Measurements from ENCODE around the gene LGR6.

LGR6 gene

GRCh38 chr1:202150187-202150586 lies 43.4 kb upstream of the LGR6 start:
- Histone ChIP-seq H3K36me3 (replicated peaks; ENCODE audit: low read depth, low read length) (peaks cover 3% of the 10 kb centered on the region), H3K27me3 (ENCODE audit: low read depth, low read length) (no peaks in the 10 kb centered on the region), H4K20me1 (ENCODE audit: insufficient read depth, low read length) (no peaks in the 10 kb centered on the region), H3K79me2 (ENCODE audit: low read length) (no peaks in the 10 kb centered on the region), H3K27ac (ENCODE audit: low read length) (no peak overlapping the region), H3K4me1 (ENCODE audit: low read length) (peaks cover 8% of the 10 kb centered on the region), H3K4me2 (ENCODE audit: low read length) (no peak overlapping the region), H2AFZ (ENCODE audit: low read depth, low read length) (no peak overlapping the region), H3K9ac (ENCODE audit: low read length) (no peak overlapping the region), H3K9me3 (ENCODE audit: insufficient read depth, low read length) (no peaks in the 10 kb centered on the region), H3K4me3 (ENCODE audit: low read length) (no peak overlapping the region)
- no peak for TF ChIP-seq EZH2phosphoT487 (IDR thresholded peaks at IDR 0.05; ENCODE audit: low read depth)
- TF ChIP-seq CTCF (IDR thresholded peaks at IDR 0.05; ENCODE audit: low read depth, low read length), result no peak

- peaks cover 3% of the 10 kb centered on the region for H3K36me3 ChIP-seq (replicated peaks; ENCODE audit: low read depth, low read length)
- H3K4me1 ChIP-seq (ENCODE audit: low read length), result peaks cover 5% of the 10 kb centered on the region
- H3K27ac ChIP-seq (ENCODE audit: low read length), result no peak overlapping the region
- no peak overlapping the region for H3K4me3 ChIP-seq (ENCODE audit: low read length)
- H3K9ac ChIP-seq (ENCODE audit: low read length), result no peak overlapping the region
- no peak overlapping the region for H3K4me2 ChIP-seq (ENCODE audit: low read length)
- no peaks in the 10 kb centered on the region for H3K9me3 ChIP-seq (ENCODE audit: insufficient read depth, low read length)
- H3K79me2 ChIP-seq (ENCODE audit: low read length), result no peaks in the 10 kb centered on the region
- no peaks in the 10 kb centered on the region for H4K20me1 ChIP-seq (ENCODE audit: insufficient read depth, low read length)
- no peaks in the 10 kb centered on the region for H3K27me3 ChIP-seq (ENCODE audit: low read depth, low read length)
- TF ChIP-seq EZH2phosphoT487 (IDR thresholded peaks at IDR 0.05; ENCODE audit: low read depth) (no peak), CTCF (IDR thresholded peaks at IDR 0.05; ENCODE audit: low read depth, low read length) (no peak)
- no peak overlapping the region for H2AFZ ChIP-seq (ENCODE audit: low read depth, low read length)
Measured at GRCh38 chr1:202150602-202151001, 43.0 kb upstream of the LGR6 start.

GRCh38 chr1:202151045-202151444 lies 42.6 kb upstream of the LGR6 start:
- Histone ChIP-seq H3K9me3 (ENCODE audit: insufficient read depth, low read length) (no peaks in the 10 kb centered on the region), H3K27ac (ENCODE audit: low read length) (no peak overlapping the region), H2AFZ (ENCODE audit: low read depth, low read length) (no peak overlapping the region), H3K27me3 (ENCODE audit: low read depth, low read length) (no peaks in the 10 kb centered on the region), H4K20me1 (ENCODE audit: insufficient read depth, low read length) (no peaks in the 10 kb centered on the region), H3K79me2 (ENCODE audit: low read length) (no peaks in the 10 kb centered on the region), H3K4me2 (ENCODE audit: low read length) (no peak overlapping the region), H3K36me3 (replicated peaks; ENCODE audit: low read depth, low read length) (peaks cover 3% of the 10 kb centered on the region), H3K4me1 (ENCODE audit: low read length) (peaks cover 4% of the 10 kb centered on the region; the same call in 1 of the 2 replicates), H3K4me3 (ENCODE audit: low read length) (no peak overlapping the region), H3K9ac (ENCODE audit: low read length) (no peak overlapping the region)
- TF ChIP-seq CTCF (IDR thresholded peaks at IDR 0.05; ENCODE audit: low read depth, low read length) (no peak), EZH2phosphoT487 (IDR thresholded peaks at IDR 0.05; ENCODE audit: low read depth) (no peak)

- Histone ChIP-seq H3K9ac (ENCODE audit: low read length) (no peak overlapping the region), H3K4me2 (ENCODE audit: low read length) (no peak overlapping the region), H3K36me3 (replicated peaks; ENCODE audit: low read depth, low read length) (peaks cover 3% of the 10 kb centered on the region), H3K4me3 (ENCODE audit: low read length) (no peak overlapping the region), H3K9me3 (ENCODE audit: insufficient read depth, low read length) (no peaks in the 10 kb centered on the region), H3K27me3 (ENCODE audit: low read depth, low read length) (no peaks in the 10 kb centered on the region), H3K4me1 (ENCODE audit: low read length) (peaks cover 4% of the 10 kb centered on the region; the same call in 1 of the 2 replicates), H3K79me2 (ENCODE audit: low read length) (no peaks in the 10 kb centered on the region), H4K20me1 (ENCODE audit: insufficient read depth, low read length) (no peaks in the 10 kb centered on the region), H3K27ac (ENCODE audit: low read length) (no peak overlapping the region), H2AFZ (ENCODE audit: low read depth, low read length) (no peak overlapping the region)
- TF ChIP-seq CTCF (IDR thresholded peaks at IDR 0.05; ENCODE audit: low read depth, low read length), result no peak
- TF ChIP-seq EZH2phosphoT487 (IDR thresholded peaks at IDR 0.05; ENCODE audit: low read depth), result no peak
Measured at GRCh38 chr1:202152399-202152798, 41.2 kb upstream of the LGR6 start.
